K562 (cell line): ENCODE measurements around the gene GPSM3. TPM values are rescaled to one million over a fixed set of nuclear protein-coding genes. Genes with fewer than 3 reads are reported as not detected.

Experiments
- BMI1 ChIP-seq: fragments of 150-350 bp; IDR thresholded peaks from 2 replicates; pipeline ENCODE4 v1.6.1; 2014; ENCODE audit warnings: low read length
- FOXJ3 ChIP-seq: sonication (generic); formaldehyde crosslinking; IDR thresholded peaks from 2 replicates; pipeline ENCODE4 v1.4.0; 2020; ENCODE audit warnings: mild to moderate bottlenecking, missing genetic modification reagents
- GABPB1 ChIP-seq: sonication (generic); formaldehyde crosslinking; IDR thresholded peaks from 2 replicates; pipeline ENCODE4 v1.8.0; 2022; ENCODE audit warnings: mild to moderate bottlenecking, missing genetic modification reagents
- GMEB1 ChIP-seq: fragments of 250-450 bp; sonication (Bioruptor Pico); IDR thresholded peaks from 2 replicates; pipeline ENCODE4 v1.4.0; 2020; ENCODE audit warnings: mild to moderate bottlenecking
- KHSRP ChIP-seq: fragments of 450-650 bp; IDR thresholded peaks from 2 replicates; pipeline ENCODE4 v1.6.1; 2017
- LEF1 ChIP-seq: fragments of 450-650 bp; IDR thresholded peaks from 2 replicates; pipeline ENCODE4 v1.6.1; 2016; ENCODE audit warnings: mild to moderate bottlenecking
- MCM3 ChIP-seq: fragments of 450-650 bp; IDR thresholded peaks from 2 replicates; pipeline ENCODE4 v1.6.1; 2016
- MXI1 ChIP-seq: IDR thresholded peaks from 2 replicates; pipeline ENCODE4 v1.6.1; 2011; ENCODE audit warnings: low read depth, mild to moderate bottlenecking, improper control_type of control experiment, low read length
- NONO ChIP-seq, 2 experiments: fragments of 200-400 bp in 1 of 2; fragments of 450-650 bp in 1 of 2; formaldehyde crosslinking in 1 of 2; IDR thresholded peaks; 2 replicates each; pipeline ENCODE4 v1.6.1; 2017; ENCODE audit warnings: low read depth in 2 of 2, mild to moderate bottlenecking in 2 of 2, moderate library complexity in 2 of 2, low read length in 1 of 2
- POU5F1 ChIP-seq: fragments of 150-350 bp; IDR thresholded peaks from 2 replicates; pipeline ENCODE4 v1.6.1; 2014; ENCODE audit warnings: borderline replicate concordance, low read length, low read depth, mild to moderate bottlenecking; ENCODE audit not compliant: partially characterized antibody
- SIX5 ChIP-seq, 2 experiments: IDR thresholded peaks; 2 replicates each; pipeline ENCODE4 v1.6.1; 2011; ENCODE audit warnings: low read length in 2 of 2, borderline replicate concordance in 1 of 2, low read depth in 1 of 2, mild to moderate bottlenecking in 1 of 2, moderate library complexity in 1 of 2; ENCODE audit not compliant: insufficient read depth in 1 of 2
- SMARCC2 ChIP-seq: fragments of 450-650 bp; IDR thresholded peaks from 2 replicates; pipeline ENCODE4 v1.6.1; 2017; ENCODE audit warnings: antibody characterized with exemption, moderate library complexity, mild to moderate bottlenecking, low read depth
- TCF3 ChIP-seq: sonication (generic); formaldehyde crosslinking; IDR thresholded peaks from 2 replicates; pipeline ENCODE4 v1.4.0; 2020; ENCODE audit warnings: mild to moderate bottlenecking, missing genetic modification reagents
- XRCC5 ChIP-seq: fragments of 200-400 bp; formaldehyde crosslinking; IDR thresholded peaks from 2 replicates; pipeline ENCODE4 v1.6.1; 2017; ENCODE audit warnings: low read depth, mild to moderate bottlenecking, low read length
- ZBTB8A ChIP-seq: fragments of 450-650 bp; IDR thresholded peaks from 2 replicates; pipeline ENCODE4 v1.6.1; 2018; ENCODE audit warnings: mild to moderate bottlenecking, moderate library complexity; ENCODE audit not compliant: partially characterized antibody
- ZC3H4 ChIP-seq: sonication (generic); formaldehyde crosslinking; IDR thresholded peaks from 2 replicates; pipeline ENCODE4 v1.9.0; 2021; ENCODE audit warnings: missing genetic modification reagents, borderline replicate concordance
- ZNF140 ChIP-seq: fragments of 250-450 bp; sonication (Bioruptor Pico); IDR thresholded peaks from 2 replicates; pipeline ENCODE4 v1.8.0; 2021; ENCODE audit warnings: moderate library complexity, mild to moderate bottlenecking, inconsistent platforms
- ZNF507 ChIP-seq: conservative IDR thresholded peaks from 2 replicates; pipeline ENCODE4 v1.6.1; 2017; ENCODE audit warnings: missing genetic modification characterization, missing compliant biosample characterization
- ZNF57 ChIP-seq: fragments of 450-650 bp; formaldehyde crosslinking; IDR thresholded peaks from 2 replicates; pipeline ENCODE4 v1.4.0; 2020; ENCODE audit warnings: mild to moderate bottlenecking, moderate library complexity
- ZNF695 ChIP-seq: fragments of 450-650 bp; formaldehyde crosslinking; IDR thresholded peaks from 2 replicates; pipeline ENCODE4 v1.4.0; 2020; ENCODE audit warnings: mild to moderate bottlenecking, moderate library complexity
- polyA plus RNA-seq, 8 experiments: library from polyadenylated mRNA; depleted of rRNA in 4 of 8; stranded (reverse) in 5 of 8; unstranded in 3 of 8; fragments of >200 nt; fragmentation: Nextera tagmentation in 2 of 8; fragmentation: Illumina TruSeq in 1 of 8; extraction: Ambion mirVana in 2 of 8; extraction: Trizol in 1 of 8; gene quantifications; 2 replicates each; pipeline versions ENCODE4 v1.2.1 to v1.2.3, GENCODE V29; 2011 to 2014; ENCODE audit warnings: inconsistent platforms in 1 of 8, missing spikeins in 1 of 8
- total RNA-seq, 7 experiments: library from RNA; depleted of rRNA in 6 of 7; stranded (reverse); fragments of >200 nt in 6 of 7; fragmentation: Illumina TruSeq in 2 of 7; extraction: Trizol in 2 of 7; gene quantifications; 2 replicates each; pipeline versions ENCODE4 v1.2.1 to v1.2.3, GENCODE V29; 2011 to 2021; ENCODE audit warnings: low replicate concordance in 1 of 7
- TF ChIP-seq, protein P1 (sequence below), 3 experiments: fragments of 200-800 bp in 1 of 3; sonication (Bioruptor generic) in 1 of 3; sonication (generic) in 1 of 3; formaldehyde crosslinking in 1 of 3; IDR thresholded peaks; 2 replicates each; pipeline versions ENCODE4 v1.6.1 to v1.8.0; 2016 to 2022; ENCODE audit warnings: mild to moderate bottlenecking in 2 of 3, missing compliant biosample characterization in 2 of 3, missing genetic modification characterization in 2 of 3, missing genetic modification reagents in 1 of 3
- TF ChIP-seq, protein P2 (sequence below): fragments of 450-650 bp; IDR thresholded peaks from one replicate; pipeline ENCODE4 v1.6.1; 2018; ENCODE audit warnings: mild to moderate bottlenecking, moderate library complexity; ENCODE audit not compliant: partially characterized antibody
- TF ChIP-seq, protein P3 (sequence below): fragments of 450-650 bp; formaldehyde crosslinking; IDR thresholded peaks from 2 replicates; pipeline ENCODE4 v1.4.0; 2020; ENCODE audit warnings: mild to moderate bottlenecking

GPSM3 gene
- total and polyA plus RNA-seq, 9 of the 15 experiments (the other 6 are each of a cell fraction or from before 2014, with no cell fraction given) = 5.3 to 42.6 (median 24.4) TPM

- TF ChIP-seq ZNF507 (tag) (no peak), MXI1 (no peak), ZC3H4 (no peak), TCF3 (no peak), SMARCC2 (no peak; the same call in 1 of the 2 replicates), FOXJ3 (CRISPR knock-in tag) (no peak), ZNF695 (no peak), ZBTB8A (no peak), BMI1 (no peak), KHSRP (no peak), NONO (IDR thresholded peaks at IDR 0.05; ENCODE audit: low read depth in 2 of 2, low read length in 1 of 2) (no peak), ZNF57 (CRISPR knock-in tag) (no peak), SIX5 (IDR thresholded peaks at IDR 0.05; ENCODE audit: borderline replicate concordance in 1 of 2, insufficient read depth in 1 of 2, low read depth in 1 of 2, low read length in 2 of 2) (no peak), ZNF140 (CRISPR knock-in tag) (no peak), GABPB1 (CRISPR knock-in tag) (peak; percentile 90), GMEB1 (CRISPR knock-in tag) (0 out of 2 replicates have a peak, but pooled peaks have one; percentile 12), POU5F1 (no peak), XRCC5 (no peak), LEF1 (0 out of 2 replicates have a peak, but pooled peaks have one; percentile 46), MCM3 (no peak)
- TF ChIP-seq, protein P1, sequence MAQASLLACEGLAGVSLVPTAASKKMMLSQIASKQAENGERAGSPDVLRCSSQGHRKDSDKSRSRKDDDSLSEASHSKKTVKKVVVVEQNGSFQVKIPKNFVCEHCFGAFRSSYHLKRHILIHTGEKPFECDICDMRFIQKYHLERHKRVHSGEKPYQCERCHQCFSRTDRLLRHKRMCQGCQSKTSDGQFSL (CRISPR knock-in tag; IDR thresholded peaks at IDR 0.05) = no peak
- TF ChIP-seq, protein P1 (tag; IDR thresholded peaks at IDR 0.05) = 0 out of 4 replicates have a peak, but pooled peaks of 1 of the 2 experiments have one; percentile 33
- TF ChIP-seq, protein P2, sequence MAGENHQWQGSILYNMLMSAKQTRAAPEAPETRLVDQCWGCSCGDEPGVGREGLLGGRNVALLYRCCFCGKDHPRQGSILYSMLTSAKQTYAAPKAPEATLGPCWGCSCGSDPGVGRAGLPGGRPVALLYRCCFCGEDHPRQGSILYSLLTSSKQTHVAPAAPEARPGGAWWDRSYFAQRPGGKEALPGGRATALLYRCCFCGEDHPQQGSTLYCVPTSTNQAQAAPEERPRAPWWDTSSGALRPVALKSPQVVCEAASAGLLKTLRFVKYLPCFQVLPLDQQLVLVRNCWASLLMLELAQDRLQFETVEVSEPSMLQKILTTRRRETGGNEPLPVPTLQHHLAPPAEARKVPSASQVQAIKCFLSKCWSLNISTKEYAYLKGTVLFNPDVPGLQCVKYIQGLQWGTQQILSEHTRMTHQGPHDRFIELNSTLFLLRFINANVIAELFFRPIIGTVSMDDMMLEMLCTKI = no peak
- TF ChIP-seq, protein P3, sequence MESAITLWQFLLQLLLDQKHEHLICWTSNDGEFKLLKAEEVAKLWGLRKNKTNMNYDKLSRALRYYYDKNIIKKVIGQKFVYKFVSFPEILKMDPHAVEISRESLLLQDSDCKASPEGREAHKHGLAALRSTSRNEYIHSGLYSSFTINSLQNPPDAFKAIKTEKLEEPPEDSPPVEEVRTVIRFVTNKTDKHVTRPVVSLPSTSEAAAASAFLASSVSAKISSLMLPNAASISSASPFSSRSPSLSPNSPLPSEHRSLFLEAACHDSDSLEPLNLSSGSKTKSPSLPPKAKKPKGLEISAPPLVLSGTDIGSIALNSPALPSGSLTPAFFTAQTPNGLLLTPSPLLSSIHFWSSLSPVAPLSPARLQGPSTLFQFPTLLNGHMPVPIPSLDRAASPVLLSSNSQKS (CRISPR knock-in tag) = no peak
Observed at GRCh38 chr6:32175711-32176475, 16.6 kb downstream of the GPSM3 start, which contains the start of gene AGPAT1 (continued).
